Measurements from ENCODE around the gene ALDH18A1. TPM values are rescaled to one million over a fixed set of nuclear protein-coding genes. Genes with fewer than 3 reads are reported as not detected.

ALDH18A1 gene
- total RNA-seq, 2 experiments from 2014 or later = 68.6 to 69.5 TPM

GRCh38 chr10:95561177-95561863, 95.2 kb downstream of the ALDH18A1 start, which contains the start of gene SORBS1:
Gene SORBS1, minus strand, starts transcription at chr10:95561371. Its CDS starts 120,236 bp downstream, at chr10:95441135.
- peak; percentile 93 for DNase-seq
- Mint-ChIP-seq H3K27me3 (peaks cover 5% of the 10 kb centered on the region), H3K4me3 (peak within 1 kb of the TSS; percentile 86), H3K27ac (peak within 1 kb of the TSS; percentile 9), H3K36me3 (no peaks in the 10 kb centered on the region), H3K9me3 (no peaks in the 10 kb centered on the region), H3K4me1 (ENCODE audit: low read depth) (peaks cover 4% of the 10 kb centered on the region)
- intact Hi-C loops (cut with micrococcal nuclease) = loop anchor here (1.0 to 2.0 kb wide), 2 partner anchors 77 to 95 kb away; partner anchors contain the start of gene ALDH18A1
- ChIA-PET POLR2A (no interaction called here), CTCF (interaction anchor here (0.7 kb wide), 1 partner anchor 132 kb away, joined by 3 read pairs; the partner anchor contains the start of gene TCTN3)

GRCh38 chr10:95560278-95561176, 96.0 kb downstream of the ALDH18A1 start:
- intact Hi-C loops (cut with micrococcal nuclease) = loop anchor here (1.0 to 2.0 kb wide), 2 partner anchors 76 to 96 kb away; partner anchors contain the start of gene ALDH18A1
- Mint-ChIP-seq H3K4me3 (peak overlapping the region; percentile 86), H3K36me3 (no peaks in the 10 kb centered on the region), H3K4me1 (ENCODE audit: low read depth) (peaks cover 4% of the 10 kb centered on the region), H3K9me3 (no peaks in the 10 kb centered on the region), H3K27me3 (peaks cover 5% of the 10 kb centered on the region), H3K27ac (peak overlapping the region; percentile 9)
- POLR2A ChIA-PET = no interaction called here
- DNase-seq = peak; percentile 57
- CTCF ChIA-PET = interaction anchor here (0.7 kb wide), 1 partner anchor 133 kb away, joined by 3 read pairs; the partner anchor contains the start of gene TCTN3

GRCh38 chr10:95559896-95560277, 96.6 kb downstream of the ALDH18A1 start:
- H3K27me3 Mint-ChIP-seq = peaks cover 5% of the 10 kb centered on the region
- ChIA-PET POLR2A (no interaction called here), CTCF (no interaction called here)
- intact Hi-C loops (cut with micrococcal nuclease) = loop anchor here (2.0 kb wide), 1 partner anchor 75 kb away; no protein-coding TSS in a partner anchor
- no peak for DNase-seq
- H3K4me3 Mint-ChIP-seq = peak overlapping the region; percentile 86
- H3K9me3 Mint-ChIP-seq = no peaks in the 10 kb centered on the region
- no peaks in the 10 kb centered on the region for H3K36me3 Mint-ChIP-seq
- H3K27ac Mint-ChIP-seq = no peak overlapping the region
- H3K4me1 Mint-ChIP-seq (ENCODE audit: low read depth) = peaks cover 4% of the 10 kb centered on the region

- no peak for DNase-seq
- Mint-ChIP-seq H3K27ac (no peak overlapping the region), H3K27me3 (peaks cover 5% of the 10 kb centered on the region), H3K36me3 (no peaks in the 10 kb centered on the region), H3K9me3 (no peaks in the 10 kb centered on the region), H3K4me1 (ENCODE audit: low read depth) (peaks cover 4% of the 10 kb centered on the region), H3K4me3 (peak overlapping the region; percentile 25)
- CTCF ChIA-PET = interaction anchor here (1.1 kb wide), 1 partner anchor 185 kb away, joined by 3 read pairs; no protein-coding TSS in a partner anchor
- intact Hi-C loops (cut with micrococcal nuclease) = no loop called here
- POLR2A ChIA-PET = no interaction called here
Measured at GRCh38 chr10:95559471-95559870, 97.0 kb downstream of the ALDH18A1 start.

- Mint-ChIP-seq H3K36me3 (no peaks in the 10 kb centered on the region), H3K9me3 (no peaks in the 10 kb centered on the region), H3K27ac (no peak overlapping the region), H3K27me3 (peaks cover 5% of the 10 kb centered on the region), H3K4me1 (ENCODE audit: low read depth) (peaks cover 4% of the 10 kb centered on the region), H3K4me3 (no peak overlapping the region)
- ChIA-PET CTCF (interaction anchor here (1.1 kb wide), 1 partner anchor 184 kb away, joined by 3 read pairs; no protein-coding TSS in a partner anchor), POLR2A (no interaction called here)
- no peak for DNase-seq
- intact Hi-C loops (cut with micrococcal nuclease) = no loop called here
Measured at GRCh38 chr10:95558593-95559320, 97.8 kb downstream of the ALDH18A1 start.

- H3K27ac Mint-ChIP-seq = no peak overlapping the region
Measured at GRCh38 chr10:95556994-95557767, 99.3 kb downstream of the ALDH18A1 start.

More at GRCh38 chr10:95556994-95557767, 99.3 kb downstream of the ALDH18A1 start:
- POLR2A ChIA-PET = no interaction called here
- no peak overlapping the region for H3K4me3 Mint-ChIP-seq
- H3K9me3 Mint-ChIP-seq = peaks cover 3% of the 10 kb centered on the region
- H3K36me3 Mint-ChIP-seq = no peaks in the 10 kb centered on the region
- intact Hi-C loops (cut with micrococcal nuclease) = no loop called here
- CTCF ChIA-PET = no interaction called here
- DNase-seq = no peak
- H3K27me3 Mint-ChIP-seq = peaks cover 5% of the 10 kb centered on the region
- peaks cover 4% of the 10 kb centered on the region for H3K4me1 Mint-ChIP-seq (ENCODE audit: low read depth)

Other genes with a start within 250 kb of the ALDH18A1 start
- 1 to 10 TPM; 1.5 to 1.8 TPM for gene SORBS1, start 95.3 kb downstream of the ALDH18A1 start, total RNA-seq
- 10 to 100 TPM; 22.9 to 26.3 TPM for gene TCTN3, start 37.2 kb upstream of the ALDH18A1 start, total RNA-seq
- gene ENTPD1, start 99.5 kb upstream of the ALDH18A1 start, total RNA-seq = 1 to 10 TPM; 2.5 to 2.8 TPM

Data from activated CD4-positive, alpha-beta memory T cell treated with anti-CD3 and anti-CD28 coated beads for 36 hours (primary cell).